Vagina (tissue), 2 donors: Measurements from ENCODE around the gene CDK2AP2.

Experiments used
- POLR2AphosphoS5 ChIP-seq, 2 donors: sonication (generic); formaldehyde crosslinking; IDR thresholded peaks; one replicate each; pipeline ENCODE4 v1.9.0; 2017; ENCODE audit warnings: antibody characterized with exemption in 2 of 2, mild to moderate bottlenecking in 2 of 2, low read depth in 1 of 2; ENCODE audit not compliant: insufficient read depth in 1 of 2
- TF ChIP-seq, protein P1 (sequence below), 3 experiments: fragments of 450-650 bp in 2 of 3; fragments of 200-600 bp in 1 of 3; sonication (generic) in 1 of 3; IDR thresholded peaks; one replicate each; pipeline ENCODE4 v1.5.1; 2017 to 2019; ENCODE audit warnings: antibody characterized with exemption in 3 of 3, mild to moderate bottlenecking in 2 of 3, moderate library complexity in 2 of 3

DNA sequence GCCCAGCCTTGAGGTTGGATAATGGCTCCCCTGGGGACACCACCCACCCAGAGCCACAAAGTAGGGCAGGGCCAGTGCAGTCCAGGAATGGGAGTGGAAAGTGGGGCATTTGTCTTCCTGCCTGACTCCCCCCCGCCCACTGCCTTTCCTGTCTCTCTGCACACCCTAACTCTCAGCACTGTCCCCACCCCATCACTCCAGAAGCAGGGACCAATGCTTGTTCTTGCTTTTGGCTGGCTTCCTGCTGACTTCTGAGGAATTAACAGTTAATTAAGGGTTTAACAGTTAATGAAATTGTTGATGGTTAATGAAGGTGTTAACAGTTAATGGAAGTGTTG lies 7.5 kb downstream of the CDK2AP2 start:
- no peak for TF ChIP-seq POLR2AphosphoS5 (IDR thresholded peaks at IDR 0.05; ENCODE audit: insufficient read depth in 1 of 2, low read depth in 1 of 2)
- TF ChIP-seq, protein P1, sequence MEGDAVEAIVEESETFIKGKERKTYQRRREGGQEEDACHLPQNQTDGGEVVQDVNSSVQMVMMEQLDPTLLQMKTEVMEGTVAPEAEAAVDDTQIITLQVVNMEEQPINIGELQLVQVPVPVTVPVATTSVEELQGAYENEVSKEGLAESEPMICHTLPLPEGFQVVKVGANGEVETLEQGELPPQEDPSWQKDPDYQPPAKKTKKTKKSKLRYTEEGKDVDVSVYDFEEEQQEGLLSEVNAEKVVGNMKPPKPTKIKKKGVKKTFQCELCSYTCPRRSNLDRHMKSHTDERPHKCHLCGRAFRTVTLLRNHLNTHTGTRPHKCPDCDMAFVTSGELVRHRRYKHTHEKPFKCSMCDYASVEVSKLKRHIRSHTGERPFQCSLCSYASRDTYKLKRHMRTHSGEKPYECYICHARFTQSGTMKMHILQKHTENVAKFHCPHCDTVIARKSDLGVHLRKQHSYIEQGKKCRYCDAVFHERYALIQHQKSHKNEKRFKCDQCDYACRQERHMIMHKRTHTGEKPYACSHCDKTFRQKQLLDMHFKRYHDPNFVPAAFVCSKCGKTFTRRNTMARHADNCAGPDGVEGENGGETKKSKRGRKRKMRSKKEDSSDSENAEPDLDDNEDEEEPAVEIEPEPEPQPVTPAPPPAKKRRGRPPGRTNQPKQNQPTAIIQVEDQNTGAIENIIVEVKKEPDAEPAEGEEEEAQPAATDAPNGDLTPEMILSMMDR (IDR thresholded peaks at IDR 0.05), result no peak
